HG03097 (cell line): Measurements from ENCODE around the gene GOT1.

Experiments used
- ATAC-seq: cut with Tn5 transposase; IDR thresholded peaks from one replicate; pipeline ENCODE4 v1.9.1; 2021; ENCODE audit not compliant: unreplicated experiment, low FRiP score

Gene GOT1

DNA sequence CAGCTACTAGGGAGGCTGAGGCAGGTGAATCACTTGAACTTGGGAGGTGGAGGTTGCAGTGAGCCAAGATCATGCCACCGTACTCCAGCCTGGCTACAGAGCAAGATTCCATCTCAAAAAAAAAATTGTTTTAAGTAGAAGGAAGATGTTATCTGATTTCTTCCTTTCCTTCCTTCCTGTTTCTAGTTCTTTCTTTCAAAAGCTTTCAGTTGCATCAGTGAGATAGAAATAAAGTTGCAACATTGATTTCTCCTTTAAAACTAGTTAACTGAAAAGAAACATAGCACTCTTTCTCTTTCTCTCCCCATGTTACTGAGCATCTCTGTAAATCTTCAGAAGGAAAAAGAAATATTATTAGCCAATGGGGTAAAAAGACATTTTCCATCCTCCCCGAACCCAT is 63.8 kb downstream of the GOT1 start:
- ATAC-seq, result no peak

DNA sequence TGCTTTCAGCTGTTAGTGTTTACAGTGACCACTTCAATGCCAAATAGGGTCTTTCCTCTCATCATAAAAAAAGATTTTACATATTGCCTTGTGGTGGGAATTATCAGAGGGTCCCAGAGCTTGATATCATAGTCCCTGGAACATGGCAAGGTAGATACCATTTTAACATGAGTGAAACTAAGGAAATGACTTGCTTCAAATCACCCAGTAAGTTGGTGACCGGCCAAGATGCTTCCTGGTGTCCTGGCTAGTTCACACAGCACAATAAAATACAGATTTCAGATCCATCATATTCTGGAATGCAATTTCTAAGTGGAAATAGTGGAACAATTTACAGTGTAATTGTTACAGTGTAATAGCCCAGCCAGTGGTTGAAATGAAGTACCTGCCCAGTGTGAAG is 64.7 kb downstream of the GOT1 start:
- no peak for ATAC-seq

DNA sequence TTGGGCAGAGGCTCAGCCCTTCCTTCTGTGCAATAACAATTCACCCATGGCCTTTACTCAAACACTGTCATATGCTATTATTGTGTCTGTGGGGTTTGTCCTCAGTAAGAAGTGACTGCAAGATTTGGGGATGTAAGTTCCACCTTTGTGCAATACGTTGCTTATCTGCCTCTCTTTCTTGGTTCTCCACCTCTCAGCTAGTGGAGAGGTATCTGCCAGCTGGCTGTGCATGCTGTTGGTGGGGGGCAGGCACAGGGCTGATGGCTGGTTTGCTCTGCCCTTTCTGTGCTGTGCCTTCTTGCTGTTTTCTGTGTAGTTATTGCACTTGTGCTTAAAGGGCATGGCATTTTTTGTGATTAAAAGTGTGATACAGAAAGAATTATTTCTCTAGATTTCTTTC is 65.1 kb downstream of the GOT1 start:
- no peak for ATAC-seq

DNA sequence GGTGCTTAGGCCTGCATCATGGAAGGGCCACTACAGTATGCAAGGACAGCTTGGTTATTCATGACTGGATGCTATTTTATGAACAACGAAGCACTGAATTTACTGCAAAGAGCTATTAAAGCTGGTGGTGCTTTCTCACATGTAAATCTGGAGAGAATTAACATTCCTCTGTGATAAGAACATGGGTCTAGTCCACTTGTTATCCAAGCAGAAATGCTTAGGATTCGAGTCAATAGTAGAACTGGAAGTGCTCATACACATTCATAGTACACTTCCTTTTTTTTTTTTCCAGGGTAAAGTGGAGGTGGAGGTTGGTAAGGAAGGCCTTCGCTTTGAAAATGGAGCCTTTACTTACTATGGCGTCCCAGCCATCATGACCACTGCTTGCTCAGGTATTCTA is 66.3 kb downstream of the GOT1 start:
- no peak for ATAC-seq

DNA sequence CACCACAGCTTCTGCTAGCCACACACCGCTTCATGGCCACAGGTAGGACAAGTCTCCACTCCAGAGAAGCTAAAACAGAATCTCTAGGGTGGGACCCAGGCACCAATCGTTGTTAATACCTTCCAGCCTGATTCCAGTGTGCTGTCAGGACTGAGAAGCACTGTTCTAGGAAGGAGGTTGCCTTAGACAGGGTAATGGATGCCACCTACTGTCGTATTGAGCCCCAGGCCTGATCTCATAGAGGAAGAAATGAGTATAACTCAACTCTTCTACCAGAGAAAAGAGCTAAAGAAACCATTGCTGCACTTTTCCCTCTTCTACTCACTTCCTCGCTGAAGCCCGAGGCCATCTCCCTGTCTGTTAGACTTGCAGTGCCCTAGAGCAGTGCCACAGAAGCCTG is 69.5 kb downstream of the GOT1 start:
- ATAC-seq, result no peak

GRCh38 chr10:99358101-99358500 is 72.3 kb downstream of the GOT1 start:
- no peak for ATAC-seq

GRCh38 chr10:99357691-99358090 is 72.7 kb downstream of the GOT1 start:
- no peak for ATAC-seq

DNA sequence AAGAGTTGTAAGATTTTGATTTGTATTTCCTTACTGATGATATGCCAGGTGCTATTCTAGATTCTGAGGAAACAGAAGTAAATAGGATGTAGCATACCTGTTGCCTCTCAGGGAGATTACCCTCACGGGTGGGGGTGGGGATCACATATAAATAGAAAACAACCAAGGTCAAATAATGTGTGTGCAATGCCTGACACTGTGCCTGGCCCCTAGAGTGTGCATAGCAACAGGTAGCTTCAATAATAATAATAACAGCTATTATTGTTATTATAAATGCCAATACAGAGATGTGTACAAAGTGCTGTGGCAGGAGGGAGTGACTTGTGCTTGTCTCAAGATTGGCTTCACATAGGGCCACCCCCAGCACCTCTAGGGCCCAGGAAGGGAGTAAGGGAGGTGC is 77.2 kb downstream of the GOT1 start:
- no peak for ATAC-seq

DNA sequence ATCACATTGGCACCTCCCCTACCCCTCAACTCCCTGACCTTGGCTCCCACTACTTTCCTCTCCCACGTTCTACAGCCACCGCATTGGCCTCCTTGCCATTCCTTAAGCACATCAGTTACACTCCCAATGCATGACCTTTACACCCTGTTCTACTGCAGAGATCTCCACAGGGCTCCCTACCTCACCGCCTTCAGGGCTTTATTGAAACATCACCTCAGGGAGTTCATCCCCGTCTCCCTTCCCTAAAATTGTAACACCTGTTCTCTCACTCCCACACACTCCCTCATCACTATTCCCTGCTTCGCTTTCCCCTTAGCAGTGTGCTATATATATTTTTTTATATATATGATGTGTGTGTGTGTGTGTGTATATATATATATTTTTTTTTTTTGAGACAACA is 82.8 kb downstream of the GOT1 start:
- ATAC-seq, result no peak
